SK-MEL-5 (cell line): ENCODE results near the gene STON2. TPM values are rescaled to one million over a fixed set of nuclear protein-coding genes. Genes with fewer than 3 reads are reported as not detected.

Experiments
- DNase-seq: peaks from one replicate; pipeline ENCODE4 v3.0.0-alpha.2; 2016; ENCODE audit warnings: low read depth, low spot score
- in situ Hi-C: cut with HindIII; loops from 2 replicates; pipeline ENCODE4 v1.10.0; 2016; ENCODE audit warnings: low sequenced_read_pairs, high pct_unique_total_duplicates, low pct_unique_long_range_greater_than_20kb
- total RNA-seq: library from RNA; depleted of rRNA; stranded (reverse); fragments of >200 nt; shearing (Covaris generic); gene quantifications from 2 replicates; pipeline ENCODE4 v1.2.3, GENCODE V29; 2014

STON2 gene
- total RNA-seq, 1 experiment from 2014 or later = 14.8 TPM

- no peak for DNase-seq
- in situ Hi-C loops = no loop called here
Observed at GRCh38 chr14:81323093-81323492, 77.0 kb downstream of the STON2 start.

DNA sequence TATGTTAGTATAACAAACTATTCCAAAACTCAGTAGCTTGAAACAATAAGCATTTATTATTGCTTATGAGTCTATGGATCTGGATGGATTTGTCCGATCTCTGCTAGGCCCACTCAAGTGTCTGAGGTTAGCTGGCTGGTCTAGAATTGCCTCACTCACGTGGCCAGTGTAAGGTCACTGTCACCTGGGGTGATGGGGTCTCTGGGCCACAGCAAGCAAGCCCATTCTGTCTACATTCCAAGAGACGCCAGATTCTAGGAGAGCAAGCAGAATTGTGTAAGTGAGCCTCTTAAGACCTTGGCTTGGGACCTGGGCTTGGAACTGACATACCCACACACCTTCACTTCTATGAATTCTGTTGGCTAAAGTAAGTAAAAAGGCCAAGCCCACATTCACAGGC lies 80.2 kb downstream of the STON2 start:
- no peak for DNase-seq
- in situ Hi-C loops = no loop called here

DNA sequence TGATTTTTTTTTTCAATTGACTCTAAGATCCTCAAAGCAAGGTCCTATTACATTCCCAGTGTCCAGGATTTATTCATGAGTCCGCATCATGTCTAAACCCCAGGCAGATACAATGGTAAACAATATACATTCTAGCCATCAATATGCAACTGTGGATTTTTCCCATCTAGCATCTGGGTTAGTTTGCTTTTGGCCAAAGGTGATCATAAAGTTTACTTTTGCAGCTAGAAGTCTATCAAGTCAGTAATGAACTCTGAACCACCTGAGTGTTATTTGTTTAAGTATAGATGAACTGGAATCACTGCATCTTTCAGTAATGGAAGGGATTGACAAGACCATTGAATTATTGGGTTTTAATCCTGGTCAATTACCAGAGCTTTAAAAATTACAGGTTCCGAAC lies 80.8 kb downstream of the STON2 start:
- in situ Hi-C loops = no loop called here
- no peak for DNase-seq

DNA sequence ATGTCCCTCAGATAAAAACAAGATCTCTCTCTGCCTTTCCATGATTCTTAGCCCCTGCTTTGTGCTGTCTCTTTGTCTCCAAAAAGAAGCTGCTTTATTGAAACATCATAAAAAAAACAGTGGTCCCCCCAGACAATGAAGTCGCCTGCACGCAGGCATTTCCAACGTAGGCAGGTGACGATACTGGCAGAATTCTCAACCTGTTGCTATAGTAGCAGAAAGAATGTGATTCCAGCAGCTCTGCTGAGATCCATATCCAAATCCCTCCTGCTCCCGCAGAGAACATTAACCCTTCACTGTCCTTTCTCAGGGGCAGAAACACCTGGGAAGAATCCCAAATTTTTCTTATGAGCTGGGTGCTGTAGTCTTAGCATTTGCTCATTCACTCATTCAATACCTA lies 84.8 kb downstream of the STON2 start:
- in situ Hi-C loops = no loop called here
- no peak for DNase-seq

GRCh38 chr14:81314443-81315175 lies 85.5 kb downstream of the STON2 start:
- in situ Hi-C loops = no loop called here
- DNase-seq = no peak

DNA sequence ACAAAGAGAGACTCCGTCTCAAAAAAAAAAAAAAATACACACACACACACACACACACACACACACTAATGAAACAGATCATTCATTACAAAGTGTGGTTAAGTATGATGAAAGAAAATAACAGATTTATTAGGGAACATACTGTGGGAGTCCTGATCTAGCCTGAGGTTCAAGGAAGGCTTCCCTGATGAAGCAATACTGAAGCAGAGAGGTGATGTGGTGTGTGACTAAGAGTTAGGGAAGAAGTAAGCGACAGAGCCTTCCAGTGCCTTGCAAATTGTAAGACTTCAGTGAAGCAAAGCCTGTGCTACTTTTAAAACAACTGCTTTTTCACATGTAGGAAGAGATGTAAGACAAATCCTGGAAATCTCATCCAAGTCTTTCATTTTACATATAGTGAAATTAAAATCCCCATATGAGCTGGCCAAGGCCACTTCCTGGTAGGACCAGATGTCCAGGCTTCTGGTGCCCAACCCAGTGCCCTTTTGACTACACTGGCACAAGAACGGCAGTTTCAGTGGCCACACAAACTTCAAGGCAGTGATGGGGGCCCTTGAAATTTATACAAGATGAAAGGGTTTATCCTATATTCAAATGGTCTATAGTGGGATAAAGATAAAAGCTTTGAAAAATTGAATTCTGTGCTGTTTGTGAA lies 86.2 kb downstream of the STON2 start:
- in situ Hi-C loops = no loop called here
- DNase-seq = no peak

DNA sequence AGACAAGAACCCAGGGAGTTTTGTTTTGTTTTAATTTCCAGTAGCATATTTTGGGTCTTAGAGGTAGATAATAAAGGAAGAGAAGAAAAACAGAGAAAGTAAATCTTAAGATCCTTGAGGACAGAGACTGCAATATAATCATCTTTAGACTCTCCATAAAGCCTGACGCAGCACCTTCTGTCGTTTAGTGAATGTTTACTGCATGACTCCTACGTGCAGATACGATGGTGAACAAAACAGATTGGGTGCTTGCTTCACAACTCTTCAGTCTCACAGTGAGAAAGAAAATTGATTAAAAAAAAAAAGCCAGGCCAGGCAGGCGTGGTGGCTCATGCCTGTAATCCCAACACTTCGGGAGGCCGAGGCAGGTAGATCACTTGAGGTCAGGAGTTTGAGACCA lies 86.9 kb downstream of the STON2 start:
- DNase-seq = no peak
- in situ Hi-C loops = no loop called here

- in situ Hi-C loops = no loop called here
- DNase-seq = no peak
Observed at GRCh38 chr14:81312289-81312876, 87.7 kb downstream of the STON2 start.

DNA sequence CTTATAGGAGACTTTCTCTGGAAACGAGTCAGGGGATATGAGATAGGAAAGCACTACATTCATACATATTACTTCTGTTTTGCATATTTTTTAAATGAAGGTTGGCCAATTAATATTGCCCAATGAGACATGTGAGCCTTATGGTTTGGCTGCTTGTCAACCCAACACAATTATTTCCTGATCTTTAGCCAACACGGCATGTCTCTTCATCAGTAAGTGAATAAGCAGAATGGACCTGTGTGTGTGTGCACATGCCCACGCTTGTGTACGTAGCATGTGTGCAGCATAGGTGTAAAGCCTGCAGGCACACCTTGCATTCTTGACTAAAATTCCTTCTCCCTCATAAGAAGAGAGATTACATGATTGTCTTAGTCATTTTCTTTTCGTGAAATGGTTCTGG lies 88.3 kb downstream of the STON2 start:
- in situ Hi-C loops = no loop called here
- no peak for DNase-seq

DNA sequence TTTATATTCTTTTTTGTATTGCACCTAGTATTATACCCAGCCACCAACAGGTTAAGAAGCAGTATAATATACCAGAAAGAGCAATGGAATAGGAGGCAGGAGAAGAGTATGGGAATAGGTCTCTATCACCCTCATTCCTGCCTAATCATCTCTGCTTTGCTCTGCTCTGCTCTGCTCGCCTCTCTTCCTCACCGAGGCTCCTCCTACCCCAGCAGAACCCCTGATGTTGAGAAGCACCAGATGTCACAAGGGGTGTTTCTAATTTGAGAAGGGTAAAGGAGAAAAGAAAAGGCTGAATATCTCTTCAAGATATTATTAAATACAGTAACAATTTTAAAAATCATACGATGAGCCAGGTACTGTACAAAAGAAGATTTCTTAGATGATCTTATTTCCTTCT lies 89.0 kb downstream of the STON2 start:
- in situ Hi-C loops = no loop called here
- DNase-seq = no peak

DNA sequence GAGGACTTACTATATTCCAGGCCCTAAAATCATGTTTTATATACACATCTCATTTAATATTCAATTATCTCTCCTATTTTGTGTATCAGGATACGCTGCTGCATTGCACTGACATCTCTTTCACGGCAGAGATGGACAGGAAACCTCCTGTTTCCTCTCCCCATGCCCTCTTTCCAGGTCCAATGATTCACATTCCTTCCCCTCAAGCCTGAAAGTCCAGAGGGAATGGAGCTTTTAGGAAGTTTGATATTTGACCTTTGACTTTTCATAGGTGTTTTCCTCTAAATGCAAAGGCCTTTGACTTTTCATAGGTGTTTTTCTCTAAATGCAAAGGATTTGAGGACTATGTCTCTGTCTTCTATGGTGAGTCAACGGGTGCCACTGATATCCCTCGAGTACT lies 89.5 kb downstream of the STON2 start:
- no peak for DNase-seq
- in situ Hi-C loops = no loop called here

DNA sequence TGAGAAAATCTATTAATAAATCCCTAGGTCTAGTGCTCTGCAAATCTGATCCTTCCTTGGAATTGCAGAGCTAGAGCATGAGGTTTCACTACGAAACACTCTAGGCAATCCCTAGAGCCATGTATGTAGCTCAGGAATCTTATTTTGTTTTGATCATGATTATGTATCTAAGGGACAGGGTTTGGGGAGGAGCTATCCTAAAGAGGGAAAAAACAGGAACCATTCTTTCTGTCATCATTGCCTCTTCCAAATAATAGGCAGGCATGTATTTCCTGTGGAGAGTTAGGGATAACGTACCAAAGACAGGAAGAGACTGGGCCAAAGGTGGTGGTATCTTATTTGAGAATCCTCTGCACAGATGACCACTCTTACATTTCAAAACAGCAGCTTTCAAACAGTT lies 90.6 kb downstream of the STON2 start:
- DNase-seq = no peak
- in situ Hi-C loops = no loop called here

- in situ Hi-C loops = no loop called here
- no peak for DNase-seq
Observed at GRCh38 chr14:81305743-81306142, 94.4 kb downstream of the STON2 start.

GRCh38 chr14:81305065-81305464 lies 95.1 kb downstream of the STON2 start:
- in situ Hi-C loops = no loop called here

DNA sequence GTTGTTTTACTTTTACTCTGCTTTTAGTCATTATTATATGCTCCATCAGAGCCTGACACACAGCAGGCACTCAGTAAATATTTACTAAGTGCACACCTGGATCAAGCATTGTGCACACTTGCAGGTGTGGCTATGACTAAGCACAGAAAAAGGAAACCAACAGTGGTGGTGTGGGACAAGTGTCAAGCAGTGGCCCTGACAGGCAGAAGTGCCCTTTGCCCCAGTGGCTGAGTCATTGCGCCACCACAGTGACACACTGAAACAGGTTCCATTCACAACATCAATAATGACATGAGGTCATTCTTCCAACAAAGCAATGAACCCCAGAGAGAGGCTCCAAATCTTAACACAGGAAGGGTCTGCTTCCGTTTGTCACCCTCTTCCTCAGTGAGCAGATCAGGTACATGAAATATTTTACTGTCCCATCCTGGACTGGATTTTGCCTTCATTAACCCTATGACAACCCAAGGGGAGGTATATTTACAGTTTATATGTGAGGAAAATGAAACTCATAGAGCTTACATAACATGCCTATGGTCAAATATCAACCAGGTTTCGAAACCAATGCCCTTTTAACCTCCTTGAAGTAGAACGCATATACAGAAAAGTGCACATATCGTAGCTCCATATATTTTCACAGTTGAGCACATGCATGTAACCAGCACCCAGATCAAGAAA lies 96.7 kb downstream of the STON2 start:
- DNase-seq = no peak
- in situ Hi-C loops = no loop called here

More at GRCh38 chr14:81305065-81305464, 95.1 kb downstream of the STON2 start:
- no peak for DNase-seq

- in situ Hi-C loops = no loop called here
- DNase-seq = peak; percentile 25
Observed at GRCh38 chr14:81302638-81303037, 97.5 kb downstream of the STON2 start.

- in situ Hi-C loops = no loop called here
- DNase-seq = no peak
Observed at GRCh38 chr14:81301813-81302212, 98.3 kb downstream of the STON2 start.

DNA sequence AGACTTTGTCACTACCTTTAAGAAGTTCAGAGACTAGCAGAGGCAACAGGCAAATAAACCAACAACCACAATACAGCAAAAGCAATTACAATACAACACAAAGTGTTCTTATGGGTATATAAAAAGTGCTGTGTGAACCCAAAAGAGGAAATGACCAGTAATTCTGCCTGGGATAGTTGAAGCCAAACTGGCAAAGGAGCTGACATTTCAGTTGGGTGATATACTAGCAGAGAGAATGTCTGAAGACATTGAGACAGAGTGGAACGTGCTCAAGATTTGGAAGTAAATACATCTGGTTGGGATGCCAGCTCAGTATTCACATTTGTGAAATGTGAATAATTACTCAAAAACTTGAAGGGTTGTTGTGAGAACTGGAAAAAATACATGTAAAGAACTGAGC lies 98.8 kb downstream of the STON2 start:
- no peak for DNase-seq
- in situ Hi-C loops = no loop called here
